Measurements from ENCODE around the gene CAMK1D. TPM values are rescaled to one million over a fixed set of nuclear protein-coding genes. Genes with fewer than 3 reads are reported as not detected.

The CAMK1D gene
- polyA plus RNA-seq, 2 of the 4 experiments (the other 2 are of a cell fraction) = 6.6 to 12.5 TPM

DNA sequence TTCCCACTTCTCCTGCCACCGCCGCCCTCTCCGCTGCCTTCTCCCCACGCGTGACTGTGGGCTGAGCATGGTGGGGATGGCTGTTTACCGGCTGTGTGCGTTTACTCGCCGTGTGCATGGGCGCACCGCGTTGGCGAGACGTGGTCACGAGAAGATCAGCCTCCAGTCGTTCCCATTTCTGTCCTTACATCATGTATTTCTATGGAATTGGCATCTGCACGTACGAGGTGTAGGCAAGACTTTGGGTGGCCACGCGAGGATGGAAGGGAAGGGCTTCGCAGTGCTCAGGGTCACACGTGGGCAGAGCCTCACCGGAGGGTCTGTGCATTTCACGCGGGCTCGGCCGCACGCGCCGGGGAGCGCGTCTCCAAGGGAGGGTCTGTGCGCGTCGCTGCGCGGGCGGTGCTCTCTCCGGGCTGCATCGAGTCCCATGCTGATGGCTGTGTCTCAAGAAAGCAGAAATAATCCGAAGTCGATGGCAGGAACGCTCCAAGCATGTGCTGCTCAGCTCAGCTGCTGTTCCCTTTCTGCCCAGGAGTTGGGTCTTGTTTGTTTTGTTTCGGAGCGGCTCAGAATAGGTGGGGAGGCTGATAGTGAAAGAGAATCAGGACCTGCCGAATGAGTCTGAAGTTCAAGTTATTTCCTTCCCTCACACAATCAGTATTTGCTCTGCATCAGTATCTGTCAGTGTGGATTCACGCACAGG is 973 bp downstream of the CAMK1D start (continued):
- TF ChIP-seq FOXS1 (CRISPR knock-in tag; IDR thresholded peaks at IDR 0.05) (no peak), NFE2L2 (conservative IDR thresholded peaks at IDR 0.05; ENCODE audit: low read length) (no peak), RAD21 (conservative IDR thresholded peaks at IDR 0.05 in 1 of 2, IDR thresholded peaks at IDR 0.05 in 1 of 2) (no peak), FOSB (CRISPR knock-in tag; IDR thresholded peaks at IDR 0.05) (no peak)

GRCh38 chr10:12350925-12351324 is 1.6 kb downstream of the CAMK1D start:
- no peak for TF ChIP-seq HEYL (CRISPR knock-in tag; IDR thresholded peaks at IDR 0.05)
- no peak for TF ChIP-seq RAD21 (conservative IDR thresholded peaks at IDR 0.05 in 1 of 2, IDR thresholded peaks at IDR 0.05 in 1 of 2)
- no peak; a peak in 1 of 6 replicates for ATAC-seq
- Histone ChIP-seq H3K27ac (peak overlapping the region; percentile 98 to 99), H3K9me3 (no peaks in the 10 kb centered on the region), H3K4me2 (peak overlapping the region; percentile 99), H3K4me1 (peaks cover 22% of the 10 kb centered on the region), H3K4me3 (peak overlapping the region; percentile 89)
- 66% methylated on average over 9 of the region's 9 CpGs for WGBS (ENCODE audit: missing lambda C conversion rate)
- DNase-seq (ENCODE audit: low read depth in 1 of 2, low spot score in 1 of 2) = no peak
- no peak for FAIRE-seq
- POLR2A ChIA-PET = no interaction called here
- CTCF ChIA-PET = interaction anchor here (0.6 to 4.7 kb wide), 9 partner anchors 9 to 360 kb away, joined by 3 to 23 read pairs (median 3); no protein-coding TSS in a partner anchor

DNA sequence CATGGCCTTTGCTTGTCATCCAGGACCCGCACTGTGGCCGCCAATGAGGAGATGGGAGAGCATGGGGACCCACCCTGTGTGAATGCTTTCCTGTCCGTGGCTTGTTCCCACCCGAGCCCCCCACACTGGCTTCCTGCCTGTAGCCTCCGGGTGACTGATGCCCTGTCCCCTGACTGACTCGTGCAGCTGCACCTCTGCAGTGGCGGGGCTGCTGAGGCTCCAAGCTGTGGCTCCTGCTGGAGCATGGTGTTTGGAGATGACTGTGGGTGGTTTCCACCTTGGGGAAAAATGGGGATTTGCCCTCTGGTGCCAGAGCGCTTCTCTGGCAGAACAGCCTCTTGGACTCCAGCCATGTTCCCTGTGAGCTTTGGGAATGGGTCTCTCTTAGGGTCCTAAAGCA is 2.1 kb downstream of the CAMK1D start:
- DNase-seq (ENCODE audit: low read depth in 1 of 2, low spot score in 1 of 2) = no peak
- CTCF ChIA-PET = interaction anchor here (0.8 to 4.7 kb wide), 7 partner anchors 16 to 592 kb away, joined by 3 to 23 read pairs (median 5); no protein-coding TSS in a partner anchor
- no peak for ATAC-seq
- H3K4me1 ChIP-seq = peaks cover 22% of the 10 kb centered on the region
- peak overlapping the region in 1 of 2 experiments; percentile 98; a peak in 2 of 6 replicates for H3K27ac ChIP-seq
- POLR2A ChIA-PET = no interaction called here
- 83% methylated on average over 7 of the region's 8 CpGs for WGBS (ENCODE audit: missing lambda C conversion rate)
- H3K9me3 ChIP-seq = no peaks in the 10 kb centered on the region
- no peak for FAIRE-seq
- no peak overlapping the region; the same call in 2 of the 3 replicates for H3K4me3 ChIP-seq
- H3K4me2 ChIP-seq = peak overlapping the region; percentile 99
- TF ChIP-seq HMGXB4 (CRISPR knock-in tag; IDR thresholded peaks at IDR 0.05; ENCODE audit: borderline replicate concordance) = no peak
- no peak for TF ChIP-seq KDM5A (IDR thresholded peaks at IDR 0.05)
- TF ChIP-seq RNF2 (IDR thresholded peaks at IDR 0.05; ENCODE audit: borderline replicate concordance, low read depth) = no peak
- no peak for TF ChIP-seq CBX8 (IDR thresholded peaks at IDR 0.05)
- TF ChIP-seq MAZ (IDR thresholded peaks at IDR 0.05; ENCODE audit: borderline replicate concordance, low read depth, low read length) = no peak

- no peak for FAIRE-seq
- Histone ChIP-seq H3K27ac (no peak overlapping the region), H3K4me2 (no peak overlapping the region), H3K4me1 (peaks cover 22% of the 10 kb centered on the region), H3K9me3 (no peaks in the 10 kb centered on the region), H3K4me3 (no peak overlapping the region)
- DNase-seq (ENCODE audit: low read depth in 1 of 2, low spot score in 1 of 2) = no peak
- no peak for TF ChIP-seq SMC3 (IDR thresholded peaks at IDR 0.05)
- no peak for TF ChIP-seq CHD4 (IDR thresholded peaks at IDR 0.05; ENCODE audit: borderline replicate concordance)
- TF ChIP-seq, protein P1, sequence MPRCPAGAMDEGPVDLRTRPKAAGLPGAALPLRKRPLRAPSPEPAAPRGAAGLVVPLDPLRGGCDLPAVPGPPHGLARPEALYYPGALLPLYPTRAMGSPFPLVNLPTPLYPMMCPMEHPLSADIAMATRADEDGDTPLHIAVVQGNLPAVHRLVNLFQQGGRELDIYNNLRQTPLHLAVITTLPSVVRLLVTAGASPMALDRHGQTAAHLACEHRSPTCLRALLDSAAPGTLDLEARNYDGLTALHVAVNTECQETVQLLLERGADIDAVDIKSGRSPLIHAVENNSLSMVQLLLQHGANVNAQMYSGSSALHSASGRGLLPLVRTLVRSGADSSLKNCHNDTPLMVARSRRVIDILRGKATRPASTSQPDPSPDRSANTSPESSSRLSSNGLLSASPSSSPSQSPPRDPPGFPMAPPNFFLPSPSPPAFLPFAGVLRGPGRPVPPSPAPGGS (IDR thresholded peaks at IDR 0.05) = no peak
- no peak for TF ChIP-seq KDM1A (IDR thresholded peaks at IDR 0.05; ENCODE audit: low read depth)
- no peak for TF ChIP-seq MAX (IDR thresholded peaks at IDR 0.05)
- no peak for TF ChIP-seq HOXA7 (CRISPR knock-in tag; IDR thresholded peaks at IDR 0.05)
- no peak for TF ChIP-seq JUN (IDR thresholded peaks at IDR 0.05)
- CTCF ChIA-PET = interaction anchor here (0.7 to 4.7 kb wide), 7 partner anchors 39 to 592 kb away, joined by 3 to 23 read pairs (median 5); no protein-coding TSS in a partner anchor
- POLR2A ChIA-PET = no interaction called here
- WGBS (ENCODE audit: missing lambda C conversion rate) = 51% methylated on average over 2 of the region's 2 CpGs
- ATAC-seq = no peak
These were observed 2.5 kb downstream of the CAMK1D start for GRCh38 chr10:12351889-12352288.
